Measurements from ENCODE around the gene HPCAL1.

HPCAL1 gene

DNA sequence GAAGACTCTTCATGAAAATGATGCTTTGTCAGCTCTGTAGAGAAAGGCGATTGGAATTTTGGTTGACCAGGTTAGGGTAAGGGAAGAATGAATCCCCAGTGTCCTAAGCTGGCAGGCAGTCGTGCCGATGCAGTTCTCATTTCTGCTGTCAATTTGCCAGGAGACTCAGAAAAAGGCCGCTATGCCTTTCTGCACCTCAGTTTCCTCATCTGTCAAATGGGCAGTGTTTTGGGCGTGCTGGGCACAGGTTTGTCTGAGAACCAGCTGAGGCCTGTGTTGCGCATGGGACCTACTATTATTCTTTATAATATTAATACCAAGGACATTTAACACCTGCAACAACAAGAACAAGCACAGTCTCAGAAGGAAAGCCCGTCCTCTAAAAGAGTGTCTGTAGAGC is 50.3 kb downstream of the HPCAL1 start:
- no peak for TF ChIP-seq CTCF (IDR thresholded peaks at IDR 0.05; ENCODE audit: insufficient read depth, missing control alignments)
- DNase-seq (ENCODE audit: insufficient read length, low spot score) (no peak), FAIRE-seq (no peak)

DNA sequence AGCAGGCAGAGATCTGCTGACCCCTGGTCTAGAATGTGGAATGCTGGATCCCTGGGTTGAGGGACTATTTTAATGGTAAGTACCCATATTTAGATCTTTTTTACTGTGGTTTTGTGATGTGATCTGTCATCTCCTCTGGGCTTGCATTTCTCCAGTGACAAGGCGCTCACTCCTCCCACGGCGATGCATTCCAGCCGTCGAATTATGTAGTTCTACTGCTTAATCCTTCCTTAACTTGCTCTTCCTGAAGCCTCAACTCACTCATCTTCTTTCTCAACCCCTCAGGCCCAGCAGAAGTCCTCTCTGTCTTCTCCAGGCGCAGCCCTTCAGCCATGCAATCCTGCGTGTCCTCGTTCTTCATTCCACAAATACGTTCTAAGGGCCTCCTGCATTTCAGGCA is 51.2 kb downstream of the HPCAL1 start:
- FAIRE-seq = no peak
- no peak for DNase-seq (ENCODE audit: insufficient read length, low spot score)
- TF ChIP-seq CTCF (IDR thresholded peaks at IDR 0.05; ENCODE audit: insufficient read depth, missing control alignments) = no peak

GRCh38 chr2:10354399-10354798 is 51.7 kb downstream of the HPCAL1 start:
- no peak for DNase-seq (ENCODE audit: insufficient read length, low spot score)
- TF ChIP-seq CTCF (IDR thresholded peaks at IDR 0.05; ENCODE audit: insufficient read depth, missing control alignments) = no peak
- FAIRE-seq = no peak

- no peak for TF ChIP-seq CTCF (IDR thresholded peaks at IDR 0.05; ENCODE audit: insufficient read depth, missing control alignments)
- no peak for DNase-seq (ENCODE audit: insufficient read length, low spot score)
- no peak for FAIRE-seq
Observed at GRCh38 chr2:10355471-10356438, 53.1 kb downstream of the HPCAL1 start.

DNA sequence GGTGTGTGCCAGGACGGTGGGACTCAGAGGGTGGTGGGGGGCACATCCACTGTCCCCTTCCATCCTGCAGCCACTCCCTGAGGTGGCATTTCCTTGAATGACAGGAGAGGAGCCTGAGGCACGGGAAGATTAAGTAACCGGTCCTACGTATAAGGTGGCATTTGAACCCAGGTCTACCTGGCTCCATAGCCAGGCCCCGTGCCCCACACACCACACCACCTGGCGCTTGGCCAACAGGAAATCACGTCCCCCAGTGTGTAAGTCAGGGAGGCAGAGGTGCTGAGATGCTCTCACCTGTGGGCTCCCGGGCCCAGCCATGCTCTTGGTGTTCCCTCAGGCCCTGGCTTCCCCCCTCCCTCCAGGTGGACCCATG is 53.7 kb downstream of the HPCAL1 start:
- no peak for TF ChIP-seq CTCF (IDR thresholded peaks at IDR 0.05; ENCODE audit: insufficient read depth, missing control alignments)
- DNase-seq (ENCODE audit: insufficient read length, low spot score) = no peak
- FAIRE-seq = no peak

DNA sequence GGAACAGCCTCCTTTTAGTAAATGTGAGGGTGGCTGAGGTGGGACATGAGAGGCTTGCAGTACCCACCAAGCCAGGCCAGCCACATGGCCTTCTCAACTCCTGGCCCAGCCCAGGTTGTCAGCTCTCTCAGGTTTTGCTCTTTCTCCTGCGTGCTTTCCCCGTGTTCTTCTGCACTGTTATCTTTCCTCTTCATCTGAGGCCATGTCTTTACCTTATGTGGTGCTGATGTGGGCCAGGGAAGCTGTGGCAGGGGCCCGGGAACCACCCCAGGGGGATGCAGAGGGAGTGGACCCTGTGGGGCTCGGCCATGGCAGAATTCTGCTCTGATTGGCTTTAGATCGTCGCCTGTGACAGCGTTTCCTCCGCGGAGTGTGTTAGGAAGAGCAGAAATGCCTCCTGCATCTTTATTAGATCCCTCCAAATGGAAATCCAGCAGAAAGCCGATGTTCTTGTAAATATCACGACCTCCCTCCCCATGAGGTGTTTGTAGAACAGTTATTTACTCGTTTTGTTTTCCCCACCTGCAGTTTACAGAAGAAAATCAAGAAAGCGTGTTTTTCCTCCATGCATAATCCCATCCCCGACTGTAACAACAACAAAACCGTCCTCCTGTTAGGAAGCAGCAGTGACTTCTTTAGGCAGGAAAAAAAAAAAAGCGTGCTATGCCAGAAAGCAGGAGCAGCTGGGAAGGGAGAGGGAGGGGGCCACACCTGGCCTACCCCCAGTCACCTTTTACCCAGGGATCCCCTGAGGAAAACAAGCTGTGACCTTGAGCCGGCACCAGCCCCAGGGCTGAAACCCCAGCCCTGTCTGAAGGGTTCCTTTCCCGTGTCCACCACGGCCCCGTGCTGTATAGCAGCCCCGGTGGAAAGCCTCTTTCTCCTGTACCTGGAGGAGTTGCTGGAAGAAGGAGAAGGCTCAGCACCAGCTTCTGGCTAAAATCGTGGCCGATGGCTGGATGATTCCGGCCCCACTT is 54.8 kb downstream of the HPCAL1 start:
- FAIRE-seq = no peak
- no peak for DNase-seq (ENCODE audit: insufficient read length, low spot score)
- no peak for TF ChIP-seq CTCF (IDR thresholded peaks at IDR 0.05; ENCODE audit: insufficient read depth, missing control alignments)

Data from D721Med (cell line).